CD4-positive, CD25-positive, alpha-beta regulatory T cell (primary cell): Measurements from ENCODE around the gene CD3E. TPM values are rescaled to one million over a fixed set of nuclear protein-coding genes. Genes with fewer than 3 reads are reported as not detected.

Experiments
- ATAC-seq, 2 donors: fragments of 150-1000 bp; cut with Tn5 transposase; one replicate each; pipeline ENCODE4 v1.10.0; 2021; ENCODE audit warnings: low read depth in 2 of 2, moderate number of reproducible peaks in 2 of 2, moderate library complexity in 1 of 2
- DNase-seq, 3 donors: peaks; one replicate each; pipeline versions ENCODE4 v3.0.0 to v3.0.0-alpha.2; 2012 to 2022; ENCODE audit warnings: mixed read lengths in 1 of 3
- H3K27ac ChIP-seq: one replicate; pipeline ENCODE4 v1.7.0; 2013; ENCODE audit warnings: mild to moderate bottlenecking, low read length; ENCODE audit not compliant: insufficient read depth, poor library complexity, severe bottlenecking
- H3K27me3 ChIP-seq: one replicate; pipeline ENCODE4 v1.7.0; 2013; ENCODE audit warnings: low read length; ENCODE audit not compliant: control insufficient read depth, insufficient read depth
- H3K36me3 ChIP-seq: one replicate; pipeline ENCODE4 v1.7.0; 2013; ENCODE audit warnings: mild to moderate bottlenecking, low read length, moderate library complexity; ENCODE audit not compliant: control insufficient read depth, insufficient read depth
- H3K4me1 ChIP-seq: 2 replicates; pipeline ENCODE4 v1.7.0; 2013; ENCODE audit warnings: mild to moderate bottlenecking, low read length; ENCODE audit not compliant: insufficient read depth, control insufficient read depth, poor library complexity, severe bottlenecking
- H3K4me3 ChIP-seq: one replicate; pipeline ENCODE4 v1.7.0; 2013; ENCODE audit warnings: low read depth, mild to moderate bottlenecking, low read length, moderate library complexity
- H3K9me3 ChIP-seq, 2 experiments: 1 replicate in 1 of 2; 2 replicates in 1 of 2; pipeline ENCODE4 v1.7.0; 2013; ENCODE audit warnings: low read length in 2 of 2, mild to moderate bottlenecking in 1 of 2, moderate library complexity in 1 of 2; ENCODE audit not compliant: control insufficient read depth in 2 of 2
- H3K27ac Mint-ChIP-seq, 3 donors: one replicate each; pipeline ENCODE4 v1.8.0; 2020 to 2022; ENCODE audit warnings: mild to moderate bottlenecking in 3 of 3, mixed read lengths in 3 of 3, moderate library complexity in 2 of 3
- H3K27me3 Mint-ChIP-seq: one replicate; pipeline ENCODE4 v1.8.0; 2022; ENCODE audit warnings: mild to moderate bottlenecking, mixed read lengths
- H3K36me3 Mint-ChIP-seq: one replicate; pipeline ENCODE4 v1.8.0; 2020; ENCODE audit warnings: mixed read lengths
- H3K4me1 Mint-ChIP-seq, 4 donors: one replicate each; pipeline ENCODE4 v1.8.0; 2020 to 2022; ENCODE audit warnings: mixed read lengths in 4 of 4, mild to moderate bottlenecking in 1 of 4
- H3K4me3 Mint-ChIP-seq, 4 donors: one replicate each; pipeline ENCODE4 v1.8.0; 2020 to 2022; ENCODE audit warnings: mild to moderate bottlenecking in 4 of 4, mixed read lengths in 4 of 4, moderate library complexity in 3 of 4
- H3K9me3 Mint-ChIP-seq, 7 donors: one replicate each; pipeline ENCODE4 v1.8.0; 2020 to 2022; ENCODE audit warnings: mixed read lengths in 7 of 7, mild to moderate bottlenecking in 3 of 7, moderate library complexity in 2 of 7
- polyA plus RNA-seq, 4 donors: library from polyadenylated mRNA; unstranded; fragments of 300-500 nt; fragmentation: Illumina TruSeq; gene quantifications; one replicate each; pipeline ENCODE4 v1.2.3, GENCODE V29; 2021
- total RNA-seq: library from RNA; stranded (reverse); gene quantifications from one replicate; pipeline ENCODE4 v1.2.3, GENCODE V29; 2022

The CD3E gene
- total and polyA plus RNA-seq, 5 donors from 2014 or later = 585 to 823 (median 751) TPM

DNA sequence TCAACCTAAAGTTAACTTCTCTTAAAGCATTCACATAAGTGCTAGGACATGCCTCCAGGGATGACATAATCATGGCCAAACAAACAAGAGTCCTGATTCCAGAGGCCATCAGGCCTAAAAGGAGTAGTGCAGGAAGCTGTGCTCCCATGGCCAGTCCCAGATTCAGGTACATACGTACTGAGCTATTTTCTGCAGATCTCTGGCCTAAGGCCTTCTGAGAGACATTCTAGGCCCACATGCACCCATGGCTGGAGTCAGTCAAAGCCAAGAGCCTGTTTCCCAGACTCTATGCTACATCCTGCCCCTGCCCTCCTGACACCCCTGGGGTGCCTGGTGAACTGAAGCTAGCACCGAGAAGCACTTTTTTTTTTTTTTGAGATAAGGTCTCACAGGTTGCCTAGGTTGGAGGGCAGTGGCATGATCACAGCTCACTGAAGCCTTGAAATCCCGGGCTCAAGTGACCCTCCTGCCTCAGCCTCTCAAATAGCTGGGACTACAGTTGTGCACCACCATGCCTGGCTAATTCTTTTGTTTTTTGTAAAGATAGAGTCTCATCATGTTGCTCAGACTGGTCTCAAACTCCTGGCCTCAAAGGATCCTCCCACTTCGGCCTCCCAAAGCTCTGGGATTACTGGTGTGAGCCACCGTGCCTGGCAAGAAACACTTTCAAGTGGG is 37.4 kb downstream of the CD3E start:
- Mint-ChIP-seq H3K4me3 (peak overlapping the region; percentile 92 to 99 (median 98)), H3K27me3 (no peaks in the 10 kb centered on the region), H3K27ac (peak overlapping the region; percentile 98 to 100 (median 100)), H3K9me3 (peaks cover 0 to under 1% (median 0%) of the 10 kb centered on the region in 7 donors), H3K4me1 (peaks cover 12 to 67% (median 42%) of the 10 kb centered on the region in 4 donors), H3K36me3 (peaks cover 53% of the 10 kb centered on the region)
- no peak for ATAC-seq
- Histone ChIP-seq H3K36me3 (peaks cover 19% of the 10 kb centered on the region), H3K27me3 (no peaks in the 10 kb centered on the region), H3K27ac (peak overlapping the region; percentile 91), H3K4me1 (peaks cover 76% of the 10 kb centered on the region), H3K4me3 (peak overlapping the region; percentile 100), H3K9me3 (no peaks in the 10 kb centered on the region)
- peak in 1 of 3 donors; percentile 59 for DNase-seq

DNA sequence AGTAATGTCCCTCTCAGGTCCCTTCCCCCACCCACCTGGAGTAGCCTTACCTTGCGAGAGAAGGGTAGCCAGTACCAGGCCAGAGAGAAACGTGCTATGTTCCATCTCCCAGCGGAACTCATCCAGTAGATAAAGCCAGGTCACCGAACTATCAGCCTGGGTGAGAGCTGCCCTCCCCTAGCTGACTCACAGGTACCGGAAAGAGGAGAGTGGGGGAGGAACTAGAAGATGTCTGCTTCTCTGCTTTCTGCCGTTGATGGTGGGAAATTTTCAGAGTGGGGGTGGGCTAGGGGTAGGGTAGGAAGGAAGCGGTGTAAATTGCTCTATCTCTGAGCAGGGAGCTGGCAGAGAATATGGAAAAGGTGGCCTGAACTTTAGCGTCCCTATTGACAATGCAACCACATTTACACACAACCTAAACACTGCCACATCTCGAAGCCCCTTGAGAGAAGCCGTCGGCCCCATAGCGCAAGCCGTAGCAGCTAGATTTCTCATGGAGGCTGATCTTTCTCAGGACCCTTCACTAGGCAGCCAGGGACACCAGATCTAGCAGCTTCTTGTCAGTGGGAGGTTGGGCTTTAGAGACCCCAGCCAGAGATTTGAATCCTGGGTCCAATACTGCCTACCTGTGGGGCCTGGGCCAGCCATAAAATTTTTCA is 38.1 kb downstream of the CD3E start, which contains the start of gene CD3D:
Gene CD3D, minus strand, starts transcription at position 203 of the 659 bp plus-strand sequence. Its CDS starts 98 bp downstream, at position 105.
- Mint-ChIP-seq H3K4me1 (peaks cover 16 to 68% (median 45%) of the 10 kb centered on the region in 4 donors), H3K9me3 (peaks cover 0 to 2% (median 0%) of the 10 kb centered on the region in 7 donors), H3K36me3 (peaks cover 55% of the 10 kb centered on the region), H3K27ac (peak within 1 kb of the TSS; percentile 98 to 100 (median 100)), H3K27me3 (no peaks in the 10 kb centered on the region), H3K4me3 (peak within 1 kb of the TSS; percentile 92 to 99 (median 98))
- peak within 1 kb of the TSS; percentile 91 for H3K27ac ChIP-seq
- peak within 1 kb of the TSS; percentile 100 for H3K4me3 ChIP-seq
- DNase-seq (peak; percentile 65 to 84 (median 67)), ATAC-seq (peak; percentile 53 to 63)
- H3K9me3 ChIP-seq = no peaks in the 10 kb centered on the region
- H3K27me3 ChIP-seq = no peaks in the 10 kb centered on the region
- H3K36me3 ChIP-seq = peaks cover 18% of the 10 kb centered on the region
- H3K4me1 ChIP-seq = peaks cover 82% of the 10 kb centered on the region

DNA sequence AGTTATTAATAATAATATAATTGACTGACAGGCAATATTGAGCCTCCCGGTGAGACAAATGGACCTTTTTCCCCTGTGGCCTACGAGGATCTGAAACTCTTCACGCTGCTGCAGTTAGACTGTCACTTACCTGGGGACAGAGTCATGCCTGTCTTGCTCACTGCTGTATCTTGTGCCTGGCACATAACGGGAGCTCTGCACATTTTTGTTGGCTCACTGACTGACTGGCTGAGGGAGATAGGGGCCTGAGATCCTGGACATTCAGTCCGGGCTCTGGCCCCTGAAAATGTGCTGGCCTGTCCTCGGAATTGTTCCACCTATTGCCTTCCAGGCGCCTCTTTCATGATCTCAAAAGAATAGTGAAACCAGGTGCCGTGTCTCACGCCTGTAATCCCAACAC is 38.7 kb downstream of the CD3E start:
- peak overlapping the region; percentile 100 for H3K4me3 ChIP-seq
- no peak for ATAC-seq
- H3K27me3 ChIP-seq = no peaks in the 10 kb centered on the region
- H3K4me3 Mint-ChIP-seq = peak overlapping the region; percentile 92 to 99 (median 98)
- no peaks in the 10 kb centered on the region for H3K27me3 Mint-ChIP-seq
- H3K4me1 Mint-ChIP-seq = peaks cover 19 to 68% (median 48%) of the 10 kb centered on the region in 4 donors
- peaks cover 82% of the 10 kb centered on the region for H3K4me1 ChIP-seq
- H3K36me3 Mint-ChIP-seq = peaks cover 59% of the 10 kb centered on the region
- H3K9me3 ChIP-seq = no peaks in the 10 kb centered on the region
- peaks cover 23% of the 10 kb centered on the region for H3K36me3 ChIP-seq
- peaks cover 0 to 2% (median 0%) of the 10 kb centered on the region in 7 donors for H3K9me3 Mint-ChIP-seq
- peak overlapping the region; percentile 98 to 100 (median 100) for H3K27ac Mint-ChIP-seq
- H3K27ac ChIP-seq = peak overlapping the region; percentile 91
- peak in 1 of 3 donors; percentile 39 for DNase-seq

DNA sequence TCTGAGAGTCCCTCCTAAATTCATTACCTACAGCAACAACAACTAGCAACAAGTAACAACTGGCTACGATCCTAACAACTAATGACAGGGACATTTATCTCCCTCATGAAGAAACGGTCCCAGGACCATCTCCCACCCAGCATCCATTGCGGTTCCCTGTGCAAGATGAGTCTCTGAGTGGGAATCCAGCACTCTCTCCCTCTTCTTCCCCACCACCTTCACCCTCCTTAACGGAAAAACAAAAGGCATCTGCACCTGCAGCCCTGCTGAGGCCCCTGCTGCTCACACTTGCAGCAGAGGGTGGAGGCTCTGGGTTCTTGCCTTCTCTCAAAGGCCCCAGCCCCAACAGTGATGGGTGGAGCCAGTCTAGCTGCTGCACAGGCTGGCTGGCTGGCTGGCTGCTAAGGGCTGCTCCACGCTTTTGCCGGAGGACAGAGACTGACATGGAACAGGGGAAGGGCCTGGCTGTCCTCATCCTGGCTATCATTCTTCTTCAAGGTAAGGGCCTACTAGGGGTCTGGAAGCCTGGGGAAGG is 39.5 kb downstream of the CD3E start, which contains the start of gene CD3G:
Gene CD3G, plus strand, starts transcription at position 364 of the 535 bp plus-strand sequence. Its CDS starts 80 bp downstream, at position 444.
- Mint-ChIP-seq H3K4me3 (peak within 1 kb of the TSS; percentile 92 to 99 (median 98)), H3K27me3 (no peaks in the 10 kb centered on the region), H3K36me3 (peaks cover 59% of the 10 kb centered on the region), H3K4me1 (peaks cover 27 to 68% (median 48%) of the 10 kb centered on the region in 4 donors), H3K9me3 (peaks cover 0 to 2% (median 0%) of the 10 kb centered on the region in 7 donors), H3K27ac (peak within 1 kb of the TSS; percentile 98 to 100 (median 100))
- peaks cover 27% of the 10 kb centered on the region for H3K36me3 ChIP-seq
- no peaks in the 10 kb centered on the region for H3K9me3 ChIP-seq
- H3K27me3 ChIP-seq = no peaks in the 10 kb centered on the region
- DNase-seq = peak; percentile 58 to 91 (median 76)
- H3K4me1 ChIP-seq = peaks cover 82% of the 10 kb centered on the region
- H3K27ac ChIP-seq = peak within 1 kb of the TSS; percentile 91
- ATAC-seq = peak; percentile 85
- H3K4me3 ChIP-seq = peak within 1 kb of the TSS; percentile 100

DNA sequence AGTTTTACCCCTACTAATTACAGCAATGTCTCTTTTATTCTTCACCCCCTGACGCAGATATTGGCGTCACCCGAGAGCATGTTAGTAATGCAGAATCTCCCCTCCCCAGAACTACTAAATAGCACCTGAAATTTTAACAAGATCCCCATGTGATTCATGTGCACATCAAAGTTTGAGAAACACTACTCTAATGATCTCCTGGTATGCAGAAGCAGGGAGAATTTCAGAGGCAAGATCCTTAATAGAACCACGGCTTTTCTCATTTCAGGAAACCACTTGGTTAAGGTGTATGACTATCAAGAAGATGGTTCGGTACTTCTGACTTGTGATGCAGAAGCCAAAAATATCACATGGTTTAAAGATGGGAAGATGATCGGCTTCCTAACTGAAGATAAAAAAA is 44.9 kb downstream of the CD3E start:
- Mint-ChIP-seq H3K27ac (peak overlapping the region; percentile 50 to 98 (median 84)), H3K9me3 (peaks cover 0 to 2% (median 0%) of the 10 kb centered on the region in 7 donors), H3K27me3 (no peaks in the 10 kb centered on the region), H3K4me3 (peak overlapping the region; percentile 3 to 99 (median 38)), H3K36me3 (peaks cover 69% of the 10 kb centered on the region), H3K4me1 (peaks cover 27 to 72% (median 43%) of the 10 kb centered on the region in 4 donors)
- no peaks in the 10 kb centered on the region for H3K9me3 ChIP-seq
- H3K27me3 ChIP-seq = no peaks in the 10 kb centered on the region
- peaks cover 53% of the 10 kb centered on the region for H3K4me1 ChIP-seq
- peak overlapping the region; percentile 53 for H3K27ac ChIP-seq
- H3K4me3 ChIP-seq = no peak overlapping the region
- DNase-seq (no peak), ATAC-seq (no peak)
- H3K36me3 ChIP-seq = peaks cover 65% of the 10 kb centered on the region

DNA sequence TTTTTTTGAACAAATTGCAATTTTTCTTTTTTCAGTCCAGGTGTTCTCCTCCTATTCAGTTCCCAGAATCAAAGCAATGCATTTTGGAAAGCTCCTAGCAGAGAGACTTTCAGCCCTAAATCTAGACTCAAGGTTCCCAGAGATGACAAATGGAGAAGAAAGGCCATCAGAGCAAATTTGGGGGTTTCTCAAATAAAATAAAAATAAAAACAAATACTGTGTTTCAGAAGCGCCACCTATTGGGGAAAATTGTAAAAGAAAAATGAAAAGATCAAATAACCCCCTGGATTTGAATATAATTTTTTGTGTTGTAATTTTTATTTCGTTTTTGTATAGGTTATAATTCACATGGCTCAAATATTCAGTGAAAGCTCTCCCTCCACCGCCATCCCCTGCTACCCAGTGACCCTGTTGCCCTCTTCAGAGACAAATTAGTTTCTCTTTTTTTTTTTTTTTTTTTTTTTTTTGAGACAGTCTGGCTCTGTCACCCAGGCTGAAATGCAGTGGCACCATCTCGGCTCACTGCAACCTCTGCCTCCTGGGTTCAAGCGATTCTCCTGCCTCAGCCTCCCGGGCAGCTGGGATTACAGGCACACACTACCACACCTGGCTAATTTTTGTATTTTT is 48.7 kb downstream of the CD3E start:
- H3K4me1 ChIP-seq = peaks cover 23% of the 10 kb centered on the region
- peaks cover 50% of the 10 kb centered on the region for H3K36me3 Mint-ChIP-seq
- no peaks in the 10 kb centered on the region for H3K27me3 Mint-ChIP-seq
- no peaks in the 10 kb centered on the region for H3K27me3 ChIP-seq
- no peaks in the 10 kb centered on the region for H3K9me3 Mint-ChIP-seq
- H3K27ac ChIP-seq = peak overlapping the region; percentile 79
- peaks cover 53% of the 10 kb centered on the region for H3K36me3 ChIP-seq
- H3K9me3 ChIP-seq = no peaks in the 10 kb centered on the region
- peaks cover 14 to 43% (median 21%) of the 10 kb centered on the region in 4 donors for H3K4me1 Mint-ChIP-seq
- peak overlapping the region in 2 of 4 donors; percentile 9 to 31 for H3K4me3 Mint-ChIP-seq
- peak overlapping the region; percentile 57 to 91 (median 88) for H3K27ac Mint-ChIP-seq
- DNase-seq = peak in 2 of 3 donors; percentile 66 to 68
- ATAC-seq = no peak
- no peak overlapping the region for H3K4me3 ChIP-seq

DNA sequence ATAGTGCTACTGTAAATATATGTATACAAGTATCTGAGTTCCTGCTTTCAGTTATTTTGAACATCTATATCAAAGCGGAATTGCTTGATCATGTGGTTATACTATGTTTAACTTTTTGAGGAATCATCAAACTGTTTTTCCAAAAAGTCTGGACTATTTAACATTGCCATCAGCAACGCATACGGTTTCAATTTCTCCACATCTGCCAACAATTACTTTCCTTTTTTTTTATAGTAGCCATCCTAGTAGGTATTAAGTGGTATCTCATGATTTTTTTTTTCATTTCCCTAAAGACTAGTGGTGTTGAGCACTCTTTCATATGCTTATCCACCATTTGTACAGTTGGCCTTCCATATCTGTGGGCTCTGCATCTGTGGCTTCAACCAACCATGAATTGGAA is 53.5 kb downstream of the CD3E start:
- Histone ChIP-seq H3K27me3 (no peaks in the 10 kb centered on the region), H3K9me3 (no peaks in the 10 kb centered on the region), H3K4me3 (no peak overlapping the region), H3K27ac (peak overlapping the region; percentile 91), H3K4me1 (peaks cover 35% of the 10 kb centered on the region), H3K36me3 (peaks cover 7% of the 10 kb centered on the region)
- Mint-ChIP-seq H3K36me3 (peaks cover 15% of the 10 kb centered on the region), H3K4me3 (peak overlapping the region in 1 of 4 donors; percentile 99), H3K4me1 (peaks cover 22 to 51% (median 39%) of the 10 kb centered on the region in 4 donors), H3K9me3 (peaks cover 0 to 3% (median 0%) of the 10 kb centered on the region in 7 donors), H3K27me3 (peaks cover 6% of the 10 kb centered on the region), H3K27ac (peak overlapping the region in 2 of 3 donors; percentile 98 to 100)
- ATAC-seq (no peak), DNase-seq (no peak)
